GM19023 (cell line): ENCODE data around the gene CEL.
"Not testable (repeated sequence)": the region's sequence is repeated elsewhere in the genome, so short reads cannot be mapped to it uniquely, and the experiment has no call there.

ENCODE experiments used
- ATAC-seq: cut with Tn5 transposase; IDR thresholded peaks from one replicate; pipeline ENCODE4 v1.9.1; 2021; ENCODE audit warnings: mild to moderate bottlenecking, moderate library complexity; ENCODE audit not compliant: unreplicated experiment

CEL gene

DNA sequence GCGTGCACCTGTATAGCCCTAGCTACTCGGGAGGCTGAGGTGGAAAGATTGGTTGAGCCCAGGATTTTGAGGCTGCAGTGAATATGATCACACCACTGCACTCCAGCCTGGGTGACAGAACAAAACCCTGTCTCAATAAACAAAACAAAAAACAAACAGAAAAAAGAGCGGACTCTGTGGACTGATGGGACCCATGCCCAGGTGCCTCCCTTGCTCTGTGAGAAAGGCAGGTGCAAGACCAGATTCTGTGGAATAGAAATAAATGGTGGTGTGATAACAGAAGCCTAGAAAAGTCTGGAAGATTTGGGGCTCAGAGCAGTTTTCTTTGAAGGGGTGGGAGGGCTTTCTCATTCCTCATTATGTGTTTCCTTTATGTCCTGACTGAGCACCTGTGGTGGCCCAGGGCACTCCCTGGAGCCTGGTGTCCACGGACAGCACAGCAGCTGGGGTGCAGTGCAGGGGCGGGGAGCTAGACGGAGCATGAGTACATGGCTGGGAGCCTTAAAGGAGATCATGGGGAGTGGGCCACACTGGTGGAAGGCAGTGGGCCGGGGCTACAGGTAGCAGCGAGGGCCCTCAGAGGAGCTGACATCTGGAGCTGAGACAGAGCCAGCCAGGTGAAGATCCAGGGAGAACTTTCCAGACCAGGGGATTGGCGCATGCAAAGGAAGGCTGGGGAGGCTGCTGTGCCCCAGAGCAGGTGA lies 15.4 kb upstream of the CEL start:
- no peak for ATAC-seq

DNA sequence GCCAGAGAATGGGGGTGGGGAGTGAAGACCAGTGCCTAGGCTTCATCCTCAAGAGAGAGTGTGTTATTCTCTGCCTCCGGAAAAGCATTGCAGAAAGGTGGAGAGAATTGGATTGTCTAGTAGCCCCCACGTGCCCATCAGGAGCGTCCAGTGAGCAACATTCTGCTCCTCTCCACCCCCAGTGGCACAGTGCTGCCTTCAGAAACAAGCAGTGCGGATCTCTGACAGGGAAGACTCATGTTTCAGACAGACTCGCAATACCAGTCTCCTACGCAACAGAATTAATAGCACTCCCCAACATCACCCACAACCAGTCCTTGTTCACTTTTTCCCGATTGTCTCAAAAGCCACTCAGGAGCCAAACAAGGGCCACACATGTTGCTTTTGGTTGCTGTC lies 14.9 kb upstream of the CEL start:
- no peak for ATAC-seq

DNA sequence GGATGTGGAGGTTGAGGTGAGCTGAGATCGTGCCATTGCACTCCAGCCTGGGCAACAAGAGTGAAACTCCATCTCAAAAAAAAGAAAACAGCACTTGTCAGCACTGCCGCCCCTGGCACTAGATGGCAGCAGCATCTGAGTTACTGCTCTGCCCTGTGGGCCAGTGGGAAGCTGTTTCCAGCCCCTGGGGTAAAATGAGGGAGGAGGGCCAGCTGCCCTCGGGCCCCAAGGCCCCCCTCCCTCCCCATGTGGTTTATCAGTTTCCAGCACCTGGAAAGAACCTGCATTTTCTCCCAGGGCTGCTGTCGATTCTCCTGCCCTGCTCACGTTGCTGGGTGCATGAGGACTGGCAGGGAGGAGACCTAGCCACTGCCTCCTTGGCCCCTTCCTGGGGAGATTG lies 13.2 kb upstream of the CEL start:
- no peak for ATAC-seq

DNA sequence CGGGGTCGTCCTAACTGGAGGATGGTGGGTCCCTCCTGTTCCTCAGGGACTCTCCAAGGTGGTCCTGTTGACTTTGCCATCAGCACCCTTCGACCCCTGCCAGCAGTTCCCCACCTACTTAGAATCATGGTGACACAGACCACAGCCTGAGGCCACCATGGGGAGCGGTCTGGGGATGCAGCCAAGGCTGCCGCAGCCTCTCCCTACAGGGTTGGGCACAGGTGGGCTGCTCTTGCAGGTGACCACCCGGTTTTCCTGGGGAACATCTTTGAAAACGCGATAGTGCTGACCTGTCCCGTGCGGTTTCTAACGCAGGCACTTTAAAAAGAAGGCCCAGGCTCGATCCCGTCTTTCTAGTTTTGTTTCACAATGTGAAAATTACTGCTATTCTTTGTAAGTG lies 12.7 kb upstream of the CEL start:
- ATAC-seq: no peak

DNA sequence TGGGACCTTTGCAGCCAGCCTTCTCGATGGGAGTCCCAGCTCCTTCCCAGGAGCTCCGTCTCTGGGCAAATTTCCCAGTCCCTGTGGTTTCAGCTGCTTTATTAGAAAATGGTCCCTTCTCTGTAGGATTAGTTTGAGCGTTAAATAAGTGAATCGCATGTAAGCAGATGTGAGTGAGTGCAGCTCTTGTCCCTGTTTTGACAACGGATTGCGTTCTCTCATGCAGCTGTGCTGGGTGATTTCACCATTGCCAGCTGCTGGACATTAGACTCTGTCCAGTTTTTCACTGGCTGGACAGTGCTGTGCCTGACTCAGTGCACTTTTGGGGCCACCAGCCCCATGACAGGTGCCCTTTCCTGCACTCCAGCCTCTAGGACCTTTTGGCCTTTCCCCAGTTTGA lies 11.6 kb upstream of the CEL start:
- no peak for ATAC-seq

DNA sequence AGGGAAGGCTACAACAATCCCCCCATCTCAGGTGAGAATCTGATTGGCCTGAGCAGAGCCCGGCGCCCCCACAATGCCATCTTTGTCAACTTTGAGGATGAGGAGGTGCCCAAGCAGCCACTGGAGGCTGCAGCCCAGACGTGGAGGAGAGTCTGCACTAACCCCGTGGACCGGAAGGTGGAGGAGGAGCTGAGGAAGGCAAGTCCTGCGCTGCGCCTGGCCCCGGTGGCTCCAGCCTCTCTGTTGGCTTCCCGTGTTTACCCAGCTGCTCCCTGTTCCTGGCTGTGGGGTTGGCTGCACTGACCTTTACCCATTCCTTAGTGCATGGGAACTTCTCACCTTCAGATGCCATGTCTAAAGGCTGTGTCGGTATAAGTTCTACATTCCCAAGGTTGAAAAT lies 11.0 kb upstream of the CEL start:
- no peak for ATAC-seq

DNA sequence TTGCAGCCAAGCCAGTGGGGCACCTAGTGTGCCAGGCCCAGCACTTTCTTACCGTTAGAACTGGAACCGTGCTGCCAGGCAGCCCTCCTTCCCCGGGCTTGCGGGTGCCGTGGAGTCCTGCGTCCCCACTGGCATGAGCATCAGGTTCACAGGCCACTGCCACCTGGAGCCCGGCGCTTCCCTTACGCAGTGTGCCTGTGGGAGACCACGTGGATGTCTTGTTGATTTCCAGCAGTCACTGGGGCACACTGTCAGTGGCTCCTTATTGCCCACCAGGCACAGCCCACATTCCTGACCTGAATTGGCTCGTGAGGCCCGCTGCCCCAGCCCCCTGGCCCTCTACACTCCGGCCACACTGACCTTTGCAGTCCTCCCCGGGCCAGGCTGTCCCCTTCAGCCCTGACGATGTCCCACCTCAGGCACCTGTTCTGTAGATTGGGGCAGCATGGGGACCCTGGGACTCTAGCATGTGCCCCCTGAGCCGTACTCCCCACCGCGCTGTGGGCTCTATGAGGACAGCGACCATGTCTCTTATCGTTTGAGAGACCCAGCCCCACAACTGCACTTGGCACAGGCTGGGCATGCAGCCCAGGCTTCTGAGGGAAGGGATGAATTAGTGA lies 10.4 kb upstream of the CEL start:
- no peak for ATAC-seq

DNA sequence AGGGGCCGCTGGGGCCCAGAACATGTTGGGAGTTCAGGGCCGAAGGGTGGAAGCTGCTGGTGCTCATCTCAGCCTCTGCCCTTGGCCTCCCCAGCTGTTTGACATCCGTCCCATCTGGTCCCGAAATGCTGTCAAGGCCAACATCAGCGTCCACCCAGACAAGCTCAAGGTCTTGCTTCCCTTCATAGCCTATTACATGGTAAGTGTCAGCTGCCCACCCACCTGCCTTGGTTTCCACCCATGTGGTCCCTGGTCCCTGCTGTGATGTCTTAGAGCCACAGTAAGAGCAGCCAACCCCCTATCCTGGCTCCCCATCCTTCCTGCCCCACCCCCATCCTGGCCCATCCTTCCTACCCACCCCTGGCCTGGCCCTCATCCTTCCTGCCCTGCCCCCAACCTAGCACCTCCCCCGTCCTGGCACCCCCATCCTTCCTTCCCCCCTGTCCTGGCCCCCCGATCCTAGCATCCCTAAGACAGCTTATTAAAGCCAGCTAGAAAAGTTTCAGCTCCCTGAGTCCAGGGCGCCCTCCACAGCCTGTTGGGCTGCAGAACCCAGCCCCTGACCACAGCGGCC lies 9.7 kb upstream of the CEL start:
- no peak for ATAC-seq

DNA sequence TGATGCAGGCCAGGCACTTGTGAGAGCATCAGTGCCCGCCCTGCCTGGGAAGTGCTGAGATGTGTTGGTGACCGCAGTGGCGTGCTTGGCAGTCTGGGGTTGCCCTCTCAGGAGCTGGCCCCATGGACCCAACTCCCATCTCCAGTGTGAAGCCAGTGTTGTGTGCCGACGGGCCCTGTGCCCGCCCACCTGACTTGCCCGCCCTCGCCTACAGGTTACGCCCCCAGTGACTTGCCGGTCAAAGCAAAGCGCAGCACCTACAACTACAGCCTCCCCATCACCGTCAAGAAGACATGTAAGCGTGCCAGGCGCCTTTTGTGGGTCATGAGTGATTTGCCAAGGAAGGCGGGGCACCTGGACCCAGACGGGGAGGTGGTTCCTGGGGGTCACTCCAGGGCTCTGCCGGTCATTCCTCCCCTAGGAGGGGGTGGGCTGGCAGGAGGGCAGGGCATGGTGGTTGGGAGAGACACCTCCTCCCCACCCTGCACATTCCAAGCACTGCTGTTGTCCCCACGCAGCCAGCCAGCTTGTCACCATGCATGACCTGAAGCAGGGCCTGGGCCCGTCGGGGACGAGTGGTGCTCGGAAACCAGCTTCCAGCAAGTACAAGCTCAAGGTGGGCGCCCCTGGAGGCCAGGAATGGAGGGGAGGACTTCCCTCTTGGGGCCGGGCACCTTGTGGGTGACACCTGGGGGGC lies 7.4 kb upstream of the CEL start:
- no peak for ATAC-seq

DNA sequence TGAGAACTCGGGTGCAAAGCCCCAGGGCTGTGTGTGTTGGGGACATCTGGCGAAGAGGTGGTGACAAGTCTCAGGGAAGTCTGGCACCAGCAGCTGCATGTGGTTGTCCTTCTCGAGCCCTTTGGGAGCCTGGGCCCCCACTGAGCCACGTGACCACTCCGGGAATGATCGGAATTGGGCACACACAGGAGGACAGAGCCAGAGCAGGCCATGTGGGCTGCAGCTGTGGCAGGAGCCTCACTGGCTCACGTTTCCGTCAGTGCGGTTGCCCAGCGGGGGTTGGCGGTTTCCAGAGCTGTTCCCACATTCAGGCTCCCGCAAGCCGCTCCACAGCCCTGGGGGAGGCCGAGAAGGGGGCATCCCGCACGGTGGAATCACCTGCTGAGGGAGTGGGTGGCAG lies 6.8 kb upstream of the CEL start:
- ATAC-seq: no peak

DNA sequence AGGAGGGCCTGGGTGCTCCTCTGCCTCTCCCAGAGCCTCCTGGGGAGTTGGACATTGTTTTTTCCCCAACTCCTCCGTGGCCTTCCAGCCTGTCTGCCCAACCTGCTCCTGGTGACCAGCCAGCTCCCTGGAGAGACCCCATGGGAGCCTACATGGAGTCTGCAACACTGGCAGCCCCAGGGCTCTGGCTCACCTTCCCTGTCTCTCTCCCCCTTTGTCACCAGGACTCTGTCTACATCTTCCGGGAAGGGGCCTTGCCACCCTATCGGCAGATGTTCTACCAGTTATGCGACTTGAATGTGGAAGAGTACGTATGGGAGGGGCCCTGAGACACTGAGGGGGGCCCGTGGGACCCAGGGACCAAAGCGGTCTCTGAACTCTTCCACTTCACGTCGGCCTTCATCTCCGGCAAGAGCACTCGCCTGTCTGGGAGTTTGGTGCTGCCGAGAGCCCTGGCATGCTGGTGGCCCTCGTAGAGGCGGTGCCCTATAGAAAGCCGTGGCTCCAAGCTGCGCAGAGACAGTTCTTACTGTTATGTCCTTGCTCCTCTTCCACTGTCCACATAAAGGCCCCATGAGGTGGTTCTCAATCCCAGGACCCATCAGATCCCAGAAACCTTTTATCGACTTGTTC lies 5.9 kb upstream of the CEL start:
- no peak for ATAC-seq

DNA sequence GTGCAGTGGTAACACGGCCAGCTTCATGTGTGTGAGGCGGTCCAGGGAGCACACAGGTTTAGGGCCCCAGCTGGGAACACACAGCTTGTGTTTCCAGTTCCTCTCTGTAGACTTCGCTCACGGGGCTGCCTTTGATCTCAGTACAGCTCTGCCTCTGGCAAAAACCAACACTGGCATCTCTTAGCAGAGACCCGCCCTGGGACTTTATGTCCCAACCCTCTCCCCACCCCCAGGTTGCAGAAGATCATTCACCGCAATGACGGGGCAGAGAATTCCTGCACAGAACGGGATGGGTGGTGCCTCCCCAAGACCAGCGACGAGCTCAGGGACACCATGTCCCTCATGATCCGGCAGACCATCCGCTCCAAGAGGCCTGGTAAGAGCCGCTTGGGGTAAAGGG lies 5.2 kb upstream of the CEL start:
- ATAC-seq: no peak

DNA sequence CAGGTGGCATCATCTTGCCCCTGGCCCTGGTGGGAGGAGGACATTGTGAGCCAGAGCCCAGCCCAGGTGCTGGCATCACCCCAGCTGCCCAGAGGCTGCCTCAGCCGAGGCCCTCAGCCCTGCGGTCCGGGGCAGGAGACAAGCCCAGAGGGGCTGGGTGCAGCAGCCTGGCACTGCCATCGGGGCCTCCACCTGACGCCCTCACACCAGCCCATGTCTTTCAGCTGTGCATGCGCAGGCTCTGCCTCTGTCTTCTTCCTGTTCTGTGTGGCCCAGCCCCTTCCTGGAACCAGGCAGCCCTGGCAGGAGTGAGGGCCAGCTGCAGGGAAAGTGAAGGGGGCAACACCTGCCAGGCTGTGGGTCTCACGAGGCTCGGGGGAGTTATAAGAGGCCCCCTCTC lies 4.8 kb upstream of the CEL start:
- ATAC-seq: no peak

DNA sequence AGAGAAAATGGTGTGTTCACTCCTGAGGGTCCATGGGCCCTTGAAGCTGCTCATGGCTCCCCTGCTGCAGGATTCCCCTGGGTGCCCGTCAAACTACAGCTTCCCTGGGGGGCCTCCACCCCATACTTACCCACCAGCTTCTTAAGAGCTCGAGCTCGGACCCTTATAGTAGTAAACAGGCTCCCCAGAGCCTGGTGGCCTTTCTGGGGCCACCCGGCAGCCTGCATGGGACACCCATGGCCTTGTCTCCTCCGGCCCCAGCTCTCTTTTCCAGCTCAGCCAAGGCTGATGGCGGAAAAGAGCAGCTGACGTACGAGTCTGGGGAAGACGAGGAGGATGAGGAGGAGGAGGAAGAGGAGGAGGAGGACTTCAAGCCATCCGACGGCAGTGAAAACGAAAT lies 4.2 kb upstream of the CEL start:
- ATAC-seq: no peak

DNA sequence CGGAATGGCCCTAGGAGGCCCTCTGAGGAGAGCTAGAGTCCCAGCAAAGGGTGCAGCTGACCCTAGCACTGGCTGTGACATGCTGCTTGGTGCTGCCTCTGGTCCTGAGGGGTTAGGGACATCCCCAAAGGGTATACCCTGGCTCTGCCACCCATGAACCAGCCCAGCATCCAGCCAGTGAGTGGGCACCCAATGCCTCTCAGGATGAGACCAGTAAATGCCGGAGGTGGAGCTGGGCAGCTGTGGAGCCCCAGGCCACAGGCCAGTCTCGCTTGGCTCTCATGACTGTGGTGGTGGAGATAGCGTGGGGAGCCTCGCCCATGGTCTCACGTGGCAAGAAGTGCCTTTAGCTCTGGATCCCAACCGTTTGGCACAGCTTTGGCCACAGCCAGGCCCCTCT lies 3.7 kb upstream of the CEL start:
- no peak for ATAC-seq

DNA sequence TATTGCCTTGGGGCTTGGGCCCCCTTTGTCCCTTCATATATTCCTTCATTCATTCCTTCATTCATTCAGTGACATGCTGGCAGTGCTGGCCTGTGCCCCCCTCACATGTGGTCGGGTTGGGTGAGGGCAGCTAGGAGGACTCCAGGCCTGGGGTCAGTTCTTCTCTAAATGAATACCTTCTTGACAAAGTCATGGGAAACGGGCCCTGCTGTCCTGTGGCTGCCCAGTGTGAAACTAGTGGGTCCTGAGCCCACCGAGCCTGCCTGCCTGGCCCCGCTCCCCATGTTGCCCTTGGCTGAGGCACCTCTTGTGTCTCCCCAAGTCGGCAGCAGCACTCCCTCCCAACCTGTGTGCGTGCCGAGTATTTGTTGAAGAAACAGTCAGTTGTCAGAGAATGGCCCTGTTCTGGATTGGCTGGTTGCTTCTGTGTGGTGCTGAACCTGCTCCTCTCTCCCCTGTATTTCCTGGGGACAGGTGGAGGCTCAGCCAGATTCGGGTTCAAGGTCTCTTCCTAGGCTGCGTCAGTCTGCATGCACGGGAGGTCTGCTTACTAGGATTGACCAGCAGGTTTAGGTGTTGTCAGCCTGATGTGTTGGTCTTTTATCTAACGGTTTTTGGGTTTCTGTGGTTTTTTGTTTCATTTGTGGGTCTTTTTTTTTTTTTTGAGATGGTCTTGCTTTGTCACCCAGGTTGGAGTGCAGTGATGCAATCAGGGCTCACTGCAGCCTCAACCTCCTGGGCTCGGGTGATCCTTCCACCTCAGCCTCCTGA lies 3.0 kb upstream of the CEL start:
- no peak for ATAC-seq

DNA sequence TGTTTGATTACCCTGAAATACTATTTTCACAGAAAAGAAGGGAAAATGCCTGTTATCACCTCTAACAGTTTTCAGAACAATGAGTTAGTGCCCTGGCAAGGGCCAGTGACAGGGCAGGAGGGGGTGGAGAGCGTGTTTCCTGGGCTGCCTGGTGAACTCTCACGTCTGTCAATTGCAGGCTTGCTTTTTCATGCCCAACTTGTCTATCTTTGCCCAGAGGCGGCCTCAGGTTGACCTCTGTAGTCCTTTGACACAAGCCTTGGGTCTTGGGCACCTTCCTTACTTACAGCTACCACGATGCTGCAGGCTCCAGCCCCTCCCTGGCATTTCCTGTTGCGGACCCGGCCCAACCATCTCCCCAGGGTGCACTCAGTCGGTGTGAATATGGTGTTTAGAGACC lies 2.2 kb upstream of the CEL start:
- no peak for ATAC-seq

DNA sequence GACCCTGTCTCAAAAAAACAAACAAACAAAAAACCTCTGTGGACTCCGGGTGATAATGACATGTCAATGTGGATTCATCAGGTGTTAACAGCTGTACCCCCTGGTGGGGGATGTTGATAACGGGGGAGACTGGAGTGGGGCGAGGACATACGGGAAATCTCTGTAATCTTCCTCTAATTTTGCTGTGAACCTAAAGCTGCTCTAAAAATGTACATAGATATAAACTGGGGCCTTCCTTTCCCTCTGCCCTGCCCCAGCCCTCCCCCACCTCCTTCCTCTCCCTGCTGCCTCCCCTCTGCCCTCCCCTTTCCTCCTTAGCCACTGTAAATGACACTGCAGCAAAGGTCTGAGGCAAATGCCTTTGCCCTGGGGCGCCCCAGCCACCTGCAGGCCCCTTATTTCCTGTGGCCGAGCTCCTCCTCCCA lies 1.4 kb upstream of the CEL start:
- ATAC-seq: no peak

DNA sequence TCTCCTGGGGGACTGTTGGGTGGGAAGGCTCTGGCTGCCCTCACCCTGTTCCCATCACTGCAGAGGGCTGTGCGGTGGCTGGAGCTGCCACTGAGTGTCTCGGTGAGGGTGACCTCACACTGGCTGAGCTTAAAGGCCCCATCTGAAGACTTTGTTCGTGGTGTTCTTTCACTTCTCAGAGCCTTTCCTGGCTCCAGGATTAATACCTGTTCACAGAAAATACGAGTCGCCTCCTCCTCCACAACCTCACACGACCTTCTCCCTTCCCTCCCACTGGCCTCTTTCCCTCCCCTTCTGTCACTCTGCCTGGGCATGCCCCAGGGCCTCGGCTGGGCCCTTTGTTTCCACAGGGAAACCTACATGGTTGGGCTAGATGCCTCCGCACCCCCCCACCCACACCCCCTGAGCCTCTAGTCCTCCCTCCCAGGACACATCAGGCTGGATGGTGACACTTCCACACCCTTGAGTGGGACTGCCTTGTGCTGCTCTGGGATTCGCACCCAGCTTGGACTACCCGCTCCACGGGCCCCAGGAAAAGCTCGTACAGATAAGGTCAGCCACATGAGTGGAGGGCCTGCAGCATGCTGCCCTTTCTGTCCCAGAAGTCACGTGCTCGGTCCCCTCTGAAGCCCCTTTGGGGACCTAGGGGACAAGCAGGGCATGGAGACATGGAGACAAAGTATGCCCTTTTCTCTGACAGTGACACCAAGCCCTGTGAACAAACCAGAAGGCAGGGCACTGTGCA lies 590 bp upstream of the CEL start:
- ATAC-seq: not testable (repeated sequence)

DNA sequence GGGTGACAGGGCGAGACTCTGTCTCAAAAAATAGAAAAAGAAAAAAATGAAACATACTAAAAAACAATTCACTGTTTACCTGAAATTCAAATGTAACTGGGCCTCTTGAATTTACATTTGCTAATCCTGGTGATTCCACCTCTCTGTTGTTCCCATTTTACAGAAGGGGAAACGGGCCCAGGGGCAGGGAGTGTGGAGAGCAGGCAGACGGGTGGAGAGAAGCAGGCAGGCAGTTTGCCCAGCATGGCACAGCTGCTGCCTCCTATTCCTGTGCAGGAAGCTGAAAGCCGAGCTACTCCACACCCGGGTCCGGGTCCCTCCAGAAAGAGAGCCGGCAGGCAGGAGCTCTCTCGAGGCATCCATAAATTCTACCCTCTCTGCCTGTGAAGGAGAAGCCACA lies 788 bp downstream of the CEL start:
- ATAC-seq: not testable (repeated sequence)
